HG03469 (cell line): ENCODE results near the gene SLC66A2.
"Not testable (repeated sequence)": the region's sequence is repeated elsewhere in the genome, so short reads cannot be mapped to it uniquely, and the experiment has no call there.

ENCODE experiments used
- ATAC-seq: cut with Tn5 transposase; IDR thresholded peaks from one replicate; pipeline ENCODE4 v1.9.1; 2021; ENCODE audit warnings: mild to moderate bottlenecking, moderate library complexity, moderate number of reproducible peaks; ENCODE audit not compliant: unreplicated experiment

The SLC66A2 gene

GRCh38 chr18:79951545-79952455, at the start of gene SLC66A2:
SLC66A2 (minus strand) TSS chr18:79951653; CDS start chr18:79950926, 727 bp downstream.
- peak; percentile 51 for ATAC-seq

DNA sequence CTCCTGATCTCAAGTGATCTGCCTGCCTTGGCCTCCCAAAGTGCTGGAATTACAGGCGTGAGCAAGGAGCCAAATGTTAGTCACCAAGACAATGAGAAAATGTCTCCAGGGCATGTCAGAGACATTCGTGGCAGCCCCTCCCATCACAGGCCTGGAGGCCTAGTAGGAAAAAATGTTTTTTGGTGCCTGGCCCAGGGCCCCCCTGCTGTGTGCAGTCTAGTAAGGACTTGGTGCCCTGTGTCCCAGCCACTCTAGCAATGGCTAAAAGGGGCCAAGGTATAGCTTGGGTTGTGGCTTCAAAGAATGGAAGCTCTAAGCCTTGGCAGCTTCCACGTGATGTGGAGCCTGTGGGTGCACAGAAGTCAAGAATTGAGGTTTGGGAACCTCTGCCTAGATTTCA, 49.4 kb upstream of the SLC66A2 start:
- ATAC-seq: no peak

GRCh38 chr18:79999701-80000100, 48.2 kb upstream of the SLC66A2 start:
- ATAC-seq: not testable (repeated sequence)

GRCh38 chr18:79991494-79991893, 40.0 kb upstream of the SLC66A2 start:
- no peak for ATAC-seq

DNA sequence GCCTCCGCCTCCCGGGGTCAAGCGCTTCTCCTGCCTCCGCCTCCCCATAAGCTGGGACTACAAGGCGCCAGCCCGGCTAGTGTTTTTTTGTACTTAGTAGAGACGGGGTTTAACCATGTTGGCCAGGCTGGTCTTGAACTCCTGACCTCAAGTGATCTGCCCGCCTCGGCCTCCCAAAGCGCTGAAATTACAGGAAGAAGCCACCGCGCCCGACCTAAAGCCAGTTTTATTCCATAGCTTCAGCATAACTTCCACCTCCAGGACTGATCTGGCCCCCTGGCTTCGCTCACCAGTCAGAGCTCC, 37.7 kb upstream of the SLC66A2 start:
- no peak for ATAC-seq

DNA sequence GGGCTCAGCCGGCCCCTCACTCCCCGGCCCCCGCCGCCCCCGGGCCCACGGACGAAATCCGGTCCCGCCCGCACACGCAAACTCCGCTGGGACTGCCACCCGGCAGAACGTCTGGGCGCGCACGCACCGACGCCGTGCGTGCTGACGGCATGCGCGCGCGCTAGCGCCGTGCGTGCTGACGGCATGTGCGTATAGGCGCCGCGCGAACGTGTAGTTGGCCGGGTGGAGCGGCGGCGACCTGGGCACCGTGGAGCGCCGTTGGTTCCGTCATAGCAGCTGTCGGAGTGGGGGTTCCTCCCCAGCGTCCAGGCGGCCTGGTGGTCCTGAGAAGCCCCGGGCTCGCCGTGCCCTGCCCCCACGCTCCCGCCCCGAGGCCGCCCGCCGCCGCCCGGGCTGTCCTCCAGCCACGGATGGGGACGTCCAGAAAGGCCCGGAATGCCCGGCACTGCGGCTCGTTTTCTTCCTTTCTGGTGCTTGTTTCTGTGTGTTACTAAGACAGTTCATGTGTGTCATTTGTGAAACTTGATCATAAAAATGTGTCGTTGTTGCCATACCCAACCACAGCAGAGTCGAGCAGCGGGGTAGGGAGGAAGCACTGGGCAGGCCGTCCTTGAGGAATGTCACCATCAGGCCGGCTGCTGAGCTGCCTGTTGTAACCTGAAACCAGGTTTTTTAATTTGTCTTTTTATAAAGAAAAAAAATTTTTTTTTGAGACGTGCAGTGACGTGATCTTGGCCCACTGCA, 37.2 kb upstream of the SLC66A2 start, which contains the start of gene TXNL4A:
Gene TXNL4A, minus strand, starts transcription at position 113 of the 744 bp plus-strand sequence. CDS start 171 bp downstream, outside the sequence.
- peak; percentile 95 for ATAC-seq

- ATAC-seq: peak; percentile 29
These were observed 36.6 kb upstream of the SLC66A2 start for GRCh38 chr18:79988071-79988450.

- ATAC-seq: no peak
These were observed 36.1 kb upstream of the SLC66A2 start for GRCh38 chr18:79987566-79987965.

DNA sequence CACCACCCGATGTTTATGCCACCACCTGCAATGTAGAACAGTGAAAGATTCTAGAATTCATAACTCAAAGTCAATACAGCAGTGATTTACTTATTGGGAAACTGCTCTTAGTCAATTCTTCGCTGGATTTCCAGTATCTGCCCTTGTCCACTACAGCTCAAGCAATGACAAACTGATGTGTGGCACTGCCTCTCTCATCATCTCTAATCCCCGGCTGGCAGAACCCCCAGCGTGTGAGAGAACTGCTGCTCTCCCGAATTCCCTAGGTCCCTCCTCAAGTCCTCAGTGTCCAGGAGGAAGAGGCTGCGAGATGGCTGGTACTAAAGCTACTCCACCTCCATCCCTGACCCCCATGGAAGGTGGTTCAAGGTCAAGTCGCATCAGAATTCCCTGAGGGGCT, 35.3 kb upstream of the SLC66A2 start:
- no peak for ATAC-seq

GRCh38 chr18:79985172-79985571, 33.7 kb upstream of the SLC66A2 start:
- ATAC-seq: no peak

DNA sequence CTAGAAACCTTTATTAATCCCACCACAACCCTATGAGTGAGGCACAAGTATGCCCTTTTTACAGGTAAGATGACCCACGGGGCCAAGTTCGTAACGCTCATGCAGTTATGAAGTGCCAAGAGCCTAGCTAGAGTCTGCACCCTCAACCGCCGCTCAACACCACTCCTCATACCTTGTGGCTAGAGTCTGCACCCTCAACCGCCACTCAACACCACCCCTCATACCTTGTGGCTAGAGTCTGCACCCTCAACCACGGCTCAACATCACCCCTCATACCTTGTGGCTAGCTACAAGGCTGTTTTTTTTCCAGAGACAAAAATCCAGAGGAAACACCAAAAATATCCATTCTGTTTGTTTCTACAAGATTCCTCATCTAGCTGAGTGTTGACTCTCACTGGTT, 32.3 kb upstream of the SLC66A2 start:
- no peak for ATAC-seq

GRCh38 chr18:79983253-79983652, 31.8 kb upstream of the SLC66A2 start:
- no peak for ATAC-seq

DNA sequence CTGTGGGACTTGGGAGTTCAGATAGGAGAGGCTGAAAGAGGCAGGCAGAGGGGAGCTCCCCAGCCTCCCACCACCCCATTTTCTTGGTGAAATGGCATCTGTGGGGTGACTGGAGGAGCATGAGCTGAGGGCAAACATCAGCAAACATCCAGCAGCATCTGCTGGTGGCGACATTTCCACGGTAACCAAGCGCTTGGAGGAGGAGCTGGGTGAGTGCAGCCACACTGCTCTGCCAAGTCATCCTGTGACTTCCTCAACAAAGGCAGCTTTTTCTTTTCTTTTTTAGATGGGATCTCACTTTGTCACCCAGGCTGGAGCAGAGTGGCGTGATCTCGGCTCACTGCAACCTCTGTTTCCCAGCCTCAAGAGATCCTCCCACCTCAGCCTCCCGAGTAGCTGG, 31.3 kb upstream of the SLC66A2 start:
- ATAC-seq: no peak

DNA sequence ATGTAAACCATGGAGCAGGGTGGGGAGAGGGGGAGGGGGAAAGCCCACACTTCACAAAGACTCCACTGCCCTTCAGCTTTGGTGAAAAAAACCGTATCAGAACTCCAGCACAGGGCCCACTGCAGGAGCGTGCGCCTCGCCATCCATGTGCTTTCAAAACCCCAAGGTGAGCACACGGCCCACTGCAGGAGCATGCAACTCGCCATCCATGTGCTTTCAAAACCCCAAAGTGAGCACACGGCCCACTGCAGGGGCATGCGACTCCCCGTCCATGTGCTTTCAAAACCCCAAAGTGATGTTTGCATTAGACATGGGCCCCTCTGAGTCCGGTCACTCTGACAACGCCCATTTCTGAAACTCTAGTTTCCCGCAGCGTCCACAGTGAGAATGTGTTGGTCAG, 29.1 kb upstream of the SLC66A2 start:
- ATAC-seq: no peak

DNA sequence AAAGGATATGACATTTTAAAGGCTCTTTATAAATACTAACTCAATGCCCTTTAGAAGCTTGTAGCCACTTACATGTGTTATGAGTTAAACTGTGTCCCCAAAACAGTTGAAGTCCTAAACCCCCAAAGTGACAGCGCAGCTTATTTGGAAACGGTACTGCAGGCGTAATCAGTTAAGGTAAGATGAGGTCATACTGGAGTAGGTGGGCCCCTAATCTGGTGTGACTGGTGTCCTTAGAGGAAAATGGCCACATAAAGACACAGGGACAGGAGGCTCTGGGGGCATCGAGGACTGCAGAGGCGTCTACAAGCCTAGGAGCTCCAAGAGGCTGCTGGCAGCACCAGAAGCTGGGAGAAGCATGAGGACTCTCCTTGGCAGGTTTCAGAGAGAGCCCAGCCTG, 28.4 kb upstream of the SLC66A2 start:
- no peak for ATAC-seq

GRCh38 chr18:79975985-79976680, 24.7 kb upstream of the SLC66A2 start:
- no peak for ATAC-seq

DNA sequence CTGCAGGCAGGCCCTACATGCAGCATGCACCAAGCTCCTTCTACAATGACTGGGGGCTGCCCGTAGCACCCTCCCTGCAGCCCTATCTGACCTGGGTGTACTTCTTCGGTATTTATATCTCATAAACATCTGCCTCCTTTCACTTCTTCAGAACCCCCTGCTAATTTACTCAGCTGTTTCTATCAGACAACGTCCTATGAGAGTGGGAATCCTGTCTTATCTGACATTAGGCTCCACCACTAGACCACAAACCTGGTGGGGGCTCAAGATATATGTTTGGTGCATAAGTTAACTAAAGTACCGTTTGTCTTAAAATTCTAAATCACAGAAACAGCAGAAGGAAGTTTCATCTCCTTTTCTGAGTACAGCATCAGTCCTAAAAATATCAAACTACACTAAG, 23.6 kb upstream of the SLC66A2 start:
- ATAC-seq: no peak

- no peak for ATAC-seq
These were observed 22.7 kb upstream of the SLC66A2 start for GRCh38 chr18:79974025-79974654.

DNA sequence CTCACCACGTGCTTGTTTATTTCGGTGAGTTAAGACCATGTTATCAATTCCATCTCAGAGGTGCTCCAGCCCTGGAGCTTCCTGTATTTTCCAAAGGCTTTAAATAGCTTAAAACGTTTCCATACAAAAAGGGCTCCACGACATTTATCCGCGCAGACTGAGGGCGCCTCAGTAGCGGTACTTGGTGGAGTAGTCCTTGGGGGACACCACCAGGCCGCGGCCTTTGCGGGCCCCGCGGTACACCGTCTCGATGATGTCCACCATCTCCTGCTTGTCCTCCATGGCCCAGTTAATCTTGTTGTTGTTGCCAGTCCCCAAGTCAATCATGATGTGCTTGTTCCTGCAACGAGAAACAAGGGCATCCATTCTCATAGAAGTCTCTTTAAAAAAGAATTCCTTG, 22.1 kb upstream of the SLC66A2 start:
- ATAC-seq: no peak

- no peak for ATAC-seq
These were observed 21.3 kb upstream of the SLC66A2 start for GRCh38 chr18:79972720-79973119.

DNA sequence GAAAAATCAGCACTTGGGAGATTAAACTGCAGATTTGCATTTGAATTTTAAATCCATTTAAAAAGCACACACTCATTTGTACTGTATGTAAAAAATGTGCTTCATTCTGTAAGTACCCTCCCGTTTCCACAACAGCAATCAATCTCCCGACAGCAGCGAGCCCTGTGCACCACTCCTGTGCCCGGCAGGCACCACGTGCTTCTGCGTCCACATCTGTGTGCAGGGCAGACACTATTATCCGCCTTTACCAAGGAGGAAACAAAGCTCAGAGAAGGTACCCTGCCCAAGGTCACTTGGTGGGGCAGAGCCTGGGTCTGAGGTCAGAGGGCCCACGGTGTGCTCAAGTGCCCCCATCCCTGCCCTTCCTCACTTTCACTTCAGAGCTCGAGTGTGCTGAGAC, 20.5 kb upstream of the SLC66A2 start:
- ATAC-seq: no peak
